H9 (cell line): ENCODE data around the gene LRRC41. TPM values are rescaled to one million over a fixed set of nuclear protein-coding genes. Genes with fewer than 3 reads are reported as not detected.

Source experiments
- DNase-seq: peaks from one replicate; pipeline ENCODE4 v3.0.0-alpha.2; 2017
- H2AFZ ChIP-seq: one replicate; pipeline ENCODE4 v1.6.1; 2013; ENCODE audit warnings: mild to moderate bottlenecking, low read length, control low read depth, moderate library complexity
- H2AK5ac ChIP-seq: 2 replicates; pipeline ENCODE4 v1.6.1; 2013; ENCODE audit warnings: low read length, control low read depth, mixed read lengths; ENCODE audit not compliant: insufficient read length
- H2BK120ac ChIP-seq: one replicate; pipeline ENCODE4 v1.6.1; 2013; ENCODE audit warnings: low read depth, mild to moderate bottlenecking, low read length, control low read depth, inconsistent platforms; ENCODE audit not compliant: poor library complexity, severe bottlenecking
- H2BK12ac ChIP-seq: 2 replicates; pipeline ENCODE4 v1.6.1; 2013; ENCODE audit warnings: low read length, control low read depth, mixed read lengths, low read depth; ENCODE audit not compliant: insufficient read length
- H2BK15ac ChIP-seq: 2 replicates; pipeline ENCODE4 v1.6.1; 2013; ENCODE audit warnings: low read depth, low read length, control low read depth
- H2BK20ac ChIP-seq: one replicate; pipeline ENCODE4 v1.6.1; 2013; ENCODE audit warnings: low read depth, mild to moderate bottlenecking, low read length, control low read depth, inconsistent platforms; ENCODE audit not compliant: poor library complexity, severe bottlenecking
- H2BK5ac ChIP-seq: 2 replicates; pipeline ENCODE4 v1.6.1; 2013; ENCODE audit warnings: low read length, control low read depth, mixed read lengths; ENCODE audit not compliant: insufficient read length
- H3K14ac ChIP-seq: 2 replicates; pipeline ENCODE4 v1.6.1; 2013; ENCODE audit warnings: low read length, control low read depth; ENCODE audit not compliant: insufficient read depth
- H3K18ac ChIP-seq: 2 replicates; pipeline ENCODE4 v1.6.1; 2013; ENCODE audit warnings: low read depth, mild to moderate bottlenecking, mixed read lengths, low read length, control low read depth; ENCODE audit not compliant: insufficient read length
- H3K23ac ChIP-seq: 2 replicates; pipeline ENCODE4 v1.6.1; 2013; ENCODE audit warnings: low read length, control low read depth, mixed read lengths, low read depth; ENCODE audit not compliant: insufficient read length
- H3K23me2 ChIP-seq: 2 replicates; pipeline ENCODE4 v1.6.1; 2013; ENCODE audit warnings: low read depth, mild to moderate bottlenecking, mixed read lengths, low read length, control low read depth; ENCODE audit not compliant: insufficient read length, poor library complexity, severe bottlenecking
- H3K27ac ChIP-seq: 2 replicates; pipeline ENCODE4 v1.5.1; 2013; ENCODE audit warnings: low read length, control low read depth, mixed read lengths, low read depth; ENCODE audit not compliant: insufficient read length
- H3K27me3 ChIP-seq: 2 replicates; pipeline ENCODE4 v1.6.1; 2013; ENCODE audit warnings: low read length, control low read depth, inconsistent platforms; ENCODE audit not compliant: insufficient read depth
- H3K4ac ChIP-seq: 2 replicates; pipeline ENCODE4 v1.6.1; 2013; ENCODE audit warnings: low read depth, mild to moderate bottlenecking, control low read depth, inconsistent platforms, low read length, moderate library complexity
- H3K4me1 ChIP-seq: 2 replicates; pipeline ENCODE4 v1.6.1; 2013; ENCODE audit warnings: low read length, control low read depth, inconsistent platforms; ENCODE audit not compliant: insufficient read depth
- H3K4me2 ChIP-seq: 2 replicates; pipeline ENCODE4 v1.6.1; 2013; ENCODE audit warnings: low read length, control low read depth, mixed read lengths; ENCODE audit not compliant: insufficient read length, insufficient read depth
- H3K56ac ChIP-seq: 2 replicates; pipeline ENCODE4 v1.6.1; 2013; ENCODE audit warnings: low read depth, mild to moderate bottlenecking, mixed read lengths, low read length, control low read depth; ENCODE audit not compliant: insufficient read length
- H3K79me1 ChIP-seq: 2 replicates; pipeline ENCODE4 v1.6.1; 2013; ENCODE audit warnings: low read depth, mild to moderate bottlenecking, moderate library complexity, low read length, control low read depth, inconsistent platforms; ENCODE audit not compliant: insufficient read depth, poor library complexity, severe bottlenecking
- H3K79me2 ChIP-seq: 2 replicates; pipeline ENCODE4 v1.6.1; 2013; ENCODE audit warnings: low read length, control low read depth, inconsistent platforms; ENCODE audit not compliant: insufficient read depth
- H3K9ac ChIP-seq: 2 replicates; pipeline ENCODE4 v1.6.1; 2013; ENCODE audit warnings: low read length, control low read depth, mixed read lengths; ENCODE audit not compliant: insufficient read length; ENCODE audit errors: extremely low read depth
- H3K9me3 ChIP-seq: one replicate; pipeline ENCODE4 v1.6.1; 2013; ENCODE audit warnings: low read depth, low read length, inconsistent platforms; ENCODE audit not compliant: control insufficient read depth
- H3T11ph ChIP-seq: one replicate; pipeline ENCODE4 v1.6.1; 2013; ENCODE audit warnings: mild to moderate bottlenecking, low read length, control low read depth, inconsistent platforms
- H4K20me1 ChIP-seq: one replicate; pipeline ENCODE4 v1.6.1; 2013; ENCODE audit not compliant: control insufficient read depth, insufficient read length, insufficient read depth
- H4K5ac ChIP-seq: 2 replicates; pipeline ENCODE4 v1.6.1; 2013; ENCODE audit warnings: low read depth, mild to moderate bottlenecking, mixed read lengths, low read length, control low read depth; ENCODE audit not compliant: insufficient read length
- H4K8ac ChIP-seq: replicated peaks from 2 replicates; pipeline ENCODE4 v1.6.1; 2013; ENCODE audit warnings: low read length, control low read depth, mixed read lengths, low read depth; ENCODE audit not compliant: insufficient read length
- H4K91ac ChIP-seq: 2 replicates; pipeline ENCODE4 v1.6.1; 2013; ENCODE audit warnings: low read depth, mild to moderate bottlenecking, moderate library complexity, mixed read lengths, low read length, control low read depth; ENCODE audit not compliant: insufficient read length
- H3K27ac Mint-ChIP-seq, 3 experiments: 2 replicates in 2 of 3; 3 replicates in 1 of 3; pipeline ENCODE4 v1.8.0; 2020 to 2021; ENCODE audit warnings: mixed read lengths in 3 of 3, mild to moderate bottlenecking in 1 of 3, moderate library complexity in 1 of 3
- H3K27me3 Mint-ChIP-seq: 2 replicates; pipeline ENCODE4 v1.8.0; 2021; ENCODE audit warnings: low read depth, mild to moderate bottlenecking, moderate library complexity, mixed read lengths
- H3K36me3 Mint-ChIP-seq, 3 experiments: 2 replicates in 2 of 3; 3 replicates in 1 of 3; pipeline ENCODE4 v1.8.0; 2020 to 2021; ENCODE audit warnings: low read depth in 3 of 3, mixed read lengths in 3 of 3; ENCODE audit not compliant: insufficient read depth in 1 of 3
- H3K4me1 Mint-ChIP-seq, 2 experiments: 2 replicates each; pipeline ENCODE4 v1.8.0; 2020; ENCODE audit warnings: mixed read lengths in 2 of 2
- H3K4me3 Mint-ChIP-seq, 2 experiments: 2 replicates in 1 of 2; 3 replicates in 1 of 2; pipeline ENCODE4 v1.8.0; 2020 to 2021; ENCODE audit warnings: mild to moderate bottlenecking in 2 of 2, mixed read lengths in 2 of 2, moderate library complexity in 1 of 2
- H3K9me3 Mint-ChIP-seq, 2 experiments: 2 replicates in 1 of 2; 3 replicates in 1 of 2; pipeline ENCODE4 v1.8.0; 2020; ENCODE audit warnings: mild to moderate bottlenecking in 2 of 2, mixed read lengths in 2 of 2, moderate library complexity in 1 of 2
- CTCF ChIP-seq: fragments of 200-600 bp; sonication (generic); conservative IDR thresholded peaks from 3 replicates; pipeline ENCODE4 v1.8.0; 2021; ENCODE audit warnings: antibody characterized with exemption, mild to moderate bottlenecking
- WGBS: extraction: QIAGEN DNeasy Blood & Tissue Kit; methylation state at CpG from one replicate; pipeline ENCODE4 v1.1.7; 2013; ENCODE audit warnings: missing lambda C conversion rate, low lambda C conversion rate, mixed read lengths; ENCODE audit not compliant: insufficient read length; ENCODE audit errors: extremely low coverage; 5-methylcytosine and 5-hydroxymethylcytosine counted together
- total RNA-seq: library from RNA; stranded (reverse); gene quantifications from 2 replicates; pipeline ENCODE4 v1.2.1, GENCODE V29; 2021

The LRRC41 gene
- total RNA-seq, 1 experiment from 2014 or later: 62.6 TPM

GRCh38 chr1:46254668-46255067 is 48.7 kb downstream of the LRRC41 start:
- WGBS: no CpG with 5 or more reads among the region's 5 CpGs
- peaks cover 52 to 80% (median 70%) of the 10 kb centered on the region in 3 experiments; a peak in 6 of 7 replicates for H3K36me3 Mint-ChIP-seq
- DNase-seq: no peak

More at GRCh38 chr1:46254668-46255067, 48.7 kb downstream of the LRRC41 start:
- H3K4me1 ChIP-seq: no peaks in the 10 kb centered on the region
- no peak overlapping the region for H2AK5ac ChIP-seq
- no peak overlapping the region for H3K4ac ChIP-seq
- Mint-ChIP-seq H3K4me3 (no peak overlapping the region), H3K9me3 (no peaks in the 10 kb centered on the region), H3K27me3 (no peaks in the 10 kb centered on the region), H3K27ac (no peak overlapping the region), H3K4me1 (no peaks in the 10 kb centered on the region)
- no peak overlapping the region for H2BK12ac ChIP-seq
- no peak overlapping the region for H3K9ac ChIP-seq
- H4K5ac ChIP-seq: no peak overlapping the region
- H2AFZ ChIP-seq: no peak overlapping the region
- H3K23ac ChIP-seq: no peak overlapping the region
- H2BK120ac ChIP-seq: no peak overlapping the region
- no peak overlapping the region for H3K27ac ChIP-seq
- no peaks in the 10 kb centered on the region for H3K23me2 ChIP-seq
- no peak overlapping the region for H3K56ac ChIP-seq
- no peak for TF ChIP-seq CTCF
- H4K91ac ChIP-seq: no peak overlapping the region
- no peaks in the 10 kb centered on the region for H4K20me1 ChIP-seq
- no peak overlapping the region for H3K14ac ChIP-seq
- H3K27me3 ChIP-seq: no peaks in the 10 kb centered on the region
- no peaks in the 10 kb centered on the region for H3K79me1 ChIP-seq
- no peak overlapping the region for H3K4me2 ChIP-seq
- no peak overlapping the region for H3K18ac ChIP-seq
- no peak overlapping the region for H2BK15ac ChIP-seq
- H2BK5ac ChIP-seq: no peak overlapping the region
- no peak overlapping the region for H3T11ph ChIP-seq
- H2BK20ac ChIP-seq: no peak overlapping the region
- no peak overlapping the region for H4K8ac ChIP-seq
- no peaks in the 10 kb centered on the region for H3K9me3 ChIP-seq
- H3K79me2 ChIP-seq: no peaks in the 10 kb centered on the region
